Astrocyte (in vitro differentiated cells and primary cell): ENCODE results near the gene TUBB6.

Experiments
- EZH2 ChIP-seq: IDR thresholded peaks from 2 replicates; pipeline ENCODE4 v1.6.1; 2012; ENCODE audit warnings: mild to moderate bottlenecking, low read length, inconsistent platforms; ENCODE audit not compliant: insufficient read depth
- TF ChIP-seq, protein P1 (sequence below): IDR thresholded peaks from 2 replicates; pipeline ENCODE4 v1.5.1; 2011; ENCODE audit warnings: low read depth, mild to moderate bottlenecking, inconsistent platforms, low read length, moderate library complexity; ENCODE audit not compliant: insufficient read depth

DNA sequence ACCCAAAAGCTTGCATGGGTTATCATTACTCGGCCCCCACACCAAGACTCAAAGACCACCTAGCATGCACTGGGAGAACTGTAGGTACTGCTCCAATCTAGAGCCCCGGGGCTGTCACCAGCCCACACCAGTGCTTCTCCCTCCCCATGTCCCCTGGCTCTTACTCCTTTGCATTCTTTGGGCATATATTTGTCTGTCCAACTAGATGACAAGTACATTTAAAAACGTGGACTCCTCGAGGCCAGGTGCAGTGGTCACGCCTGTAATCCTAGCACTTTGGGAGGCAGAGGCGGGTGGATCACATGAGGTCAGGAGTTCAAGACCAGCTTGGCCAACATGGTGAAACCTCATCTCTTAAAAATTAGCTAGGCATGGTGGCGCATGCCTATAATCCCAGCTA is 61.2 kb downstream of the TUBB6 start:
- TF ChIP-seq, protein P1, sequence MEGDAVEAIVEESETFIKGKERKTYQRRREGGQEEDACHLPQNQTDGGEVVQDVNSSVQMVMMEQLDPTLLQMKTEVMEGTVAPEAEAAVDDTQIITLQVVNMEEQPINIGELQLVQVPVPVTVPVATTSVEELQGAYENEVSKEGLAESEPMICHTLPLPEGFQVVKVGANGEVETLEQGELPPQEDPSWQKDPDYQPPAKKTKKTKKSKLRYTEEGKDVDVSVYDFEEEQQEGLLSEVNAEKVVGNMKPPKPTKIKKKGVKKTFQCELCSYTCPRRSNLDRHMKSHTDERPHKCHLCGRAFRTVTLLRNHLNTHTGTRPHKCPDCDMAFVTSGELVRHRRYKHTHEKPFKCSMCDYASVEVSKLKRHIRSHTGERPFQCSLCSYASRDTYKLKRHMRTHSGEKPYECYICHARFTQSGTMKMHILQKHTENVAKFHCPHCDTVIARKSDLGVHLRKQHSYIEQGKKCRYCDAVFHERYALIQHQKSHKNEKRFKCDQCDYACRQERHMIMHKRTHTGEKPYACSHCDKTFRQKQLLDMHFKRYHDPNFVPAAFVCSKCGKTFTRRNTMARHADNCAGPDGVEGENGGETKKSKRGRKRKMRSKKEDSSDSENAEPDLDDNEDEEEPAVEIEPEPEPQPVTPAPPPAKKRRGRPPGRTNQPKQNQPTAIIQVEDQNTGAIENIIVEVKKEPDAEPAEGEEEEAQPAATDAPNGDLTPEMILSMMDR = no peak
- TF ChIP-seq EZH2 = no peak
